HG03175 (cell line): ENCODE measurements around the gene NGEF.

Experiments used
- ATAC-seq: cut with Tn5 transposase; IDR thresholded peaks from one replicate; pipeline ENCODE4 v1.9.1; 2021; ENCODE audit warnings: mild to moderate bottlenecking, moderate library complexity; ENCODE audit not compliant: unreplicated experiment

Gene NGEF

GRCh38 chr2:232974396-232974795 is 38.7 kb downstream of the NGEF start:
- no peak for ATAC-seq

- ATAC-seq: no peak
Measured at GRCh38 chr2:232973796-232974195, 39.3 kb downstream of the NGEF start.

GRCh38 chr2:232973011-232973735 is 39.9 kb downstream of the NGEF start:
- ATAC-seq: no peak

GRCh38 chr2:232971744-232972143 is 41.3 kb downstream of the NGEF start:
- no peak for ATAC-seq

GRCh38 chr2:232970051-232970450 is 43.0 kb downstream of the NGEF start:
- no peak for ATAC-seq

GRCh38 chr2:232967474-232967873 is 45.6 kb downstream of the NGEF start:
- ATAC-seq: no peak

GRCh38 chr2:232966122-232966521 is 46.9 kb downstream of the NGEF start:
- no peak for ATAC-seq

GRCh38 chr2:232963913-232964312 is 49.1 kb downstream of the NGEF start:
- ATAC-seq: no peak

- ATAC-seq: no peak
Measured at GRCh38 chr2:232960862-232961261, 52.2 kb downstream of the NGEF start.

GRCh38 chr2:232959139-232959538 is 53.9 kb downstream of the NGEF start:
- no peak for ATAC-seq

GRCh38 chr2:232957657-232958090 is 55.4 kb downstream of the NGEF start:
- ATAC-seq: no peak

- ATAC-seq: no peak
Measured at GRCh38 chr2:232955856-232956255, 57.2 kb downstream of the NGEF start.

GRCh38 chr2:232954691-232955090 is 58.4 kb downstream of the NGEF start:
- ATAC-seq: no peak

- no peak for ATAC-seq
Measured at GRCh38 chr2:232951891-232952290, 61.2 kb downstream of the NGEF start.

GRCh38 chr2:232951181-232951580 is 61.9 kb downstream of the NGEF start:
- ATAC-seq: no peak

GRCh38 chr2:232950751-232951150 is 62.3 kb downstream of the NGEF start:
- ATAC-seq: no peak

GRCh38 chr2:232949016-232949415 is 64.0 kb downstream of the NGEF start:
- no peak for ATAC-seq

- ATAC-seq: no peak
Measured at GRCh38 chr2:232942831-232943230, 70.2 kb downstream of the NGEF start.

- no peak for ATAC-seq
Measured at GRCh38 chr2:232941912-232942594, 71.0 kb downstream of the NGEF start.

- no peak for ATAC-seq
Measured at GRCh38 chr2:232941400-232941799, 71.7 kb downstream of the NGEF start.

GRCh38 chr2:232940724-232941123 is 72.3 kb downstream of the NGEF start:
- ATAC-seq: no peak

GRCh38 chr2:232937278-232937906 is 75.7 kb downstream of the NGEF start:
- ATAC-seq: no peak
